ENCODE data around the gene GNPTAB. TPM values are rescaled to one million over a fixed set of nuclear protein-coding genes. Genes with fewer than 3 reads are reported as not detected.

Gene GNPTAB
- total RNA-seq, 1 donor: 86.8 TPM

Small RNAs within 50 kb of the gene (small RNA-seq; reads per million reads assigned to genes)
- gene RNA5SP368: not detected
- gene RNA5SP369: not detected
- gene RNU6-101P: not detected
- gene RNU6-1183P: not detected
- gene RNU6-172P: not detected
- gene RNY1P16: not detected

Other genes with a start within 250 kb of the GNPTAB start
- gene MYBPC1, start 236.0 kb downstream of the GNPTAB start, total RNA-seq: not detected in 2 replicates
- gene CHPT1, start 133.3 kb downstream of the GNPTAB start, total RNA-seq: 24.8 and 35.4 TPM in 2 replicates
- gene SYCP3, start 91.5 kb downstream of the GNPTAB start, total RNA-seq: under 0.01 and 0.32 TPM in 2 replicates
- 95.7 and 344 TPM in 2 replicates for gene DRAM1, start 46.6 kb upstream of the GNPTAB start, total RNA-seq
- gene WASHC3, start 231.0 kb upstream of the GNPTAB start, total RNA-seq: 75.1 and 90.8 TPM in 2 replicates